Activated CD8-positive, alpha-beta T cell treated with anti-CD3 and anti-CD28 coated beads for 36 hours (primary cell): ENCODE measurements around the gene ERG. TPM values are rescaled to one million over a fixed set of nuclear protein-coding genes. Genes with fewer than 3 reads are reported as not detected.

Source experiments
- ATAC-seq: fragments of 200-7000 bp; cut with Tn5 transposase; one replicate; pipeline ENCODE4 v1.10.0; 2021; ENCODE audit warnings: mild to moderate bottlenecking, moderate library complexity
- CTCF ChIA-PET: fragments of 350-600 bp; sonication (Branson Sonifier 250); formaldehyde crosslinking; loops from one replicate; lab custom pipeline; 2021; ENCODE audit warnings: antibody characterized with exemption; lab: Charles Lee
- POLR2A ChIA-PET: fragments of 350-600 bp; sonication (Branson Sonifier 250); formaldehyde crosslinking; loops from one replicate; lab custom pipeline; 2021; ENCODE audit warnings: antibody characterized with exemption; lab: Charles Lee
- DNase-seq: peaks from one replicate; pipeline ENCODE4 v3.0.0-alpha.2; 2020
- H3K27ac Mint-ChIP-seq: one replicate; pipeline ENCODE4 v1.8.0; 2021; ENCODE audit warnings: mild to moderate bottlenecking, mixed read lengths
- H3K27me3 Mint-ChIP-seq: one replicate; pipeline ENCODE4 v1.8.0; 2021; ENCODE audit warnings: mixed read lengths
- H3K36me3 Mint-ChIP-seq: one replicate; pipeline ENCODE4 v1.8.0; 2021; ENCODE audit warnings: low read depth, mixed read lengths
- H3K4me1 Mint-ChIP-seq: one replicate; pipeline ENCODE4 v1.8.0; 2021; ENCODE audit warnings: low read depth, mixed read lengths
- H3K4me3 Mint-ChIP-seq: one replicate; pipeline ENCODE4 v1.8.0; 2021; ENCODE audit warnings: mild to moderate bottlenecking, moderate library complexity, mixed read lengths
- H3K9me3 Mint-ChIP-seq: one replicate; pipeline ENCODE4 v1.8.0; 2021; ENCODE audit warnings: mixed read lengths
- intact Hi-C: fragments of 100-400 bp; cut with micrococcal nuclease; formaldehyde crosslinking; loops from one replicate; pipeline ENCODE4 v1.10.0; 2022
- total RNA-seq, 2 experiments: library from RNA; stranded (reverse); gene quantifications; one replicate each; pipeline ENCODE4 v1.2.3, GENCODE V29; 2021
- TF ChIP-seq, protein P1 (sequence below): fragments of 200-600 bp; IDR thresholded peaks from one replicate; pipeline ENCODE4 v1.8.0; 2022; ENCODE audit warnings: antibody characterized with exemption, mild to moderate bottlenecking

The ERG gene
- total RNA-seq, 2 experiments from 2014 or later = not detected

DNA sequence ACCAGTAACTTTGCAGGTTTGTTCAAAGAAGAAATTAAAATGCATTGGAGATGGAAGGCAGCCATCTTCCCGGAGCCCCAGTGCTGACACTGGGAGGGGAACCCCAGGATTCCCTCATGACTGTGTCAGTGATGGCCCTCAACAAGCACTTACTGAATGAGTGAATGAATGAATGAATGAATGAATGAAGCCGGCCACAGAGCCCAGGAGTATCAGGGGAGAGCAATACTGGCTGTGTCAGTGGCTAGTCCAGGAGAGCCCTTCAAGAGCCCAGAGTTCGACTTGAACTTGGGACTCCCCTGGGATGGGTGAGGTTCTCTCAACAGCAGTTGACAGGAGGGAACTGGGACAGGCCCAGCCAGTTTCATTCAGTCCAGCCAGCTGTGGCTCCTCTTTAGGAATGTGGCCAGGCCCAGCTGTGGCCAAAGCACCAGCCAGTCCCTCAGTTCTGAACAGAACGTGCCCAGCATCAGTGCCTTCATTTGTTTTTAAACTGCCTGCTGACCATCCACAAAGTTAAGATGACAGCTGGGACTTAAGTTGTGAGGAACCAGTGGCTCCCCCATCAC lies 9.2 kb upstream of the ERG start:
- TF ChIP-seq, protein P1, sequence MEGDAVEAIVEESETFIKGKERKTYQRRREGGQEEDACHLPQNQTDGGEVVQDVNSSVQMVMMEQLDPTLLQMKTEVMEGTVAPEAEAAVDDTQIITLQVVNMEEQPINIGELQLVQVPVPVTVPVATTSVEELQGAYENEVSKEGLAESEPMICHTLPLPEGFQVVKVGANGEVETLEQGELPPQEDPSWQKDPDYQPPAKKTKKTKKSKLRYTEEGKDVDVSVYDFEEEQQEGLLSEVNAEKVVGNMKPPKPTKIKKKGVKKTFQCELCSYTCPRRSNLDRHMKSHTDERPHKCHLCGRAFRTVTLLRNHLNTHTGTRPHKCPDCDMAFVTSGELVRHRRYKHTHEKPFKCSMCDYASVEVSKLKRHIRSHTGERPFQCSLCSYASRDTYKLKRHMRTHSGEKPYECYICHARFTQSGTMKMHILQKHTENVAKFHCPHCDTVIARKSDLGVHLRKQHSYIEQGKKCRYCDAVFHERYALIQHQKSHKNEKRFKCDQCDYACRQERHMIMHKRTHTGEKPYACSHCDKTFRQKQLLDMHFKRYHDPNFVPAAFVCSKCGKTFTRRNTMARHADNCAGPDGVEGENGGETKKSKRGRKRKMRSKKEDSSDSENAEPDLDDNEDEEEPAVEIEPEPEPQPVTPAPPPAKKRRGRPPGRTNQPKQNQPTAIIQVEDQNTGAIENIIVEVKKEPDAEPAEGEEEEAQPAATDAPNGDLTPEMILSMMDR = no peak
- Mint-ChIP-seq H3K4me3 (no peak overlapping the region), H3K4me1 (peaks cover 3% of the 10 kb centered on the region), H3K27me3 (peaks cover 9% of the 10 kb centered on the region), H3K9me3 (no peaks in the 10 kb centered on the region), H3K27ac (no peak overlapping the region), H3K36me3 (no peaks in the 10 kb centered on the region)
- CTCF ChIA-PET = no interaction called here
- DNase-seq (no peak), ATAC-seq (no peak)
- intact Hi-C loops = no loop called here
- POLR2A ChIA-PET = no interaction called here

DNA sequence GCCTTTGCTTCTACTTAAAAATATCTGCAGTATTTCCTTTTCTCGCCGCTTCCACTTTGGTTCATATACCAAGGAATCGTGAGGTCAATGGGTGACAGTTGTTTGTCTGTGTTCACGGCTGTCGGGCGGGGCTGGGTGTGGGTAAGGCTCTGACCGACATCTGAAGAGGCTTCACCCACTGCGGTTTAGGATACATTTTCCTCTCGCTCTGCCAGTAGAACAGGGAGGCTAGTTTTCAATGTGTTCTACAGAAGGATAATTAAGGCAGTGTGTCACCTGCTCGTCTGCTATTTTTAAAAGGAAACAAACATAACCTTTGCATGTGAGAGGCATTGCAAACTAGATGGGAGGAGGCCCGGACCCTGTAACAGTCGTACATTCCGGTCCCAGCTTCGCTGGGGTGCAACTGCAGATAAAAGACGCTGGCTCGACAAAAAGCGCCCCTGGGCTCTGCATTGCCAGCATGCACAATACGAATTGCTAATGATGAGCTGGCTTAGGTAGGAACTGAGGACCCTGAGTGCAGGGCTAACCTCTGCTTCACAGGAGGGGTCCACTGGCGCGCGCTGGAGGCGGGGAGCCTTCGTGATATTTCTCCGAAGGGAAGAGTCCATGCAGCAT lies 8.5 kb upstream of the ERG start:
- ChIA-PET POLR2A (no interaction called here), CTCF (no interaction called here)
- TF ChIP-seq, protein P1 = no peak
- H3K4me1 Mint-ChIP-seq = peaks cover 3% of the 10 kb centered on the region
- H3K4me3 Mint-ChIP-seq = no peak overlapping the region
- intact Hi-C loops = no loop called here
- no peaks in the 10 kb centered on the region for H3K9me3 Mint-ChIP-seq
- peaks cover 9% of the 10 kb centered on the region for H3K27me3 Mint-ChIP-seq
- ATAC-seq = no peak
- peak; percentile 9 for DNase-seq
- H3K27ac Mint-ChIP-seq = no peak overlapping the region
- H3K36me3 Mint-ChIP-seq = no peaks in the 10 kb centered on the region

DNA sequence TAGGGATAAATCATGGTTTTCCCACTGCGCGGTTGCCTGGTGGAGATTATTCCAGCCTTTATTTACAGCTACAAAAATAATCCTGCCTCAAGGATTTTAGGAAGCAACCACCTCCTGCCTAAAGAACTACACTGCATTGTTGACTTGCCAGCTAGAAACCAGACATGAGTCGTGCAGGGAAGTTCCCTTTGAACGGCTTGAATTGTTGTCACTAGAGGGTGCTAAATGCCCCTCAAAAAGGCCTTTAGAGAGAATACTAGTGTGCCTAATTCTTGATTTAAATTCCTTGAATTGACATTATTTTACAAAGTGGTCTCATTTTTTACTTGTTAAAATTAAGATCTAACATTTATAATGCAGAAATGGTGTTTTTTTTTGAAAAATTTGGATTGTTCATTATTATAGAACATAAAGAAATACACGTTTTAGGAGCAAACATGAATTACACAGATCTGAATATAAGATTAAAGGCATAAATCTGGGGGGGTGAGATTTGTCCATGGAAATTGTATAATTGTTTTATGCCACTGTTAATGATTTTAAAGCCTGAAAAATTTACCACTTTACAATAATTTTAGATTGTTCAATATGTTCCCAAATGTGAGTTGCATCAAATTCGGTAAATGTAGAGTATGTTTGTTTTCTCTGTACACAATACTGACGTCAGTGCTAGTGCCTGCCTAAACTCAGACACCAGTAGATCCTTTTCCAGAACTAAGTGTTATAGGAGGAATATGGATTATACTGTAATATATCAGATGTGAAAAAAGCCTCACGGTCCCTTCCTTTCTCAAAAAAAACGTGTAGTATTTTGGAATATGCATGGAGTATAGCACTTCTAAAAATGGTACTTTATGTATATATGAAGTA lies 7.6 kb upstream of the ERG start:
- TF ChIP-seq, protein P1 = peak; percentile 72
- Mint-ChIP-seq H3K27ac (no peak overlapping the region), H3K36me3 (no peaks in the 10 kb centered on the region), H3K27me3 (peaks cover 13% of the 10 kb centered on the region), H3K4me3 (no peak overlapping the region), H3K9me3 (no peaks in the 10 kb centered on the region), H3K4me1 (peaks cover 3% of the 10 kb centered on the region)
- intact Hi-C loops = no loop called here
- POLR2A ChIA-PET = no interaction called here
- ATAC-seq (peak; percentile 56), DNase-seq (peak; percentile 40)
- CTCF ChIA-PET = interaction anchor here (0.6 to 0.9 kb wide), 4 partner anchors 19 to 935 kb away, joined by 3 read pairs; no protein-coding TSS in a partner anchor

DNA sequence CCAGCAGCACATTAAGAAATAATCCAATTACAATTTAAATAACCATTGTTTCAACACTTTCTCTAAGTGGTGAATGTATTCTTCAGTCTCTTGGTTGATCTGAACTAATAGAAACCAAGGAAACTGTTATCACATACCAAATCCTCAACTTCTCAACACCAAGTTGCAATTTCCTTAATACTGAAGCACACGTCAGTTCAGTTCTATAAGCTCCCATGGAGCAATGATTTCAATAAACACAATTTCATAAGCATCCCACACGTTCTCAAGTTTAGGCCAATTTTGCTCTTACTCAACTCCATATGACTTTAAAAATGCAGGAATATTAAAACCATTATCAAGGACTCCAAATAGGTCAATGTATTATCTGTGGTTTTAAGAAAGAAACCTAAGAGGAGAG lies 5.8 kb upstream of the ERG start:
- CTCF ChIA-PET = no interaction called here
- intact Hi-C loops = no loop called here
- no peak for DNase-seq
- ATAC-seq = no peak
- Mint-ChIP-seq H3K4me1 (peaks cover 3% of the 10 kb centered on the region), H3K36me3 (no peaks in the 10 kb centered on the region), H3K27me3 (peaks cover 19% of the 10 kb centered on the region), H3K27ac (no peak overlapping the region), H3K4me3 (no peak overlapping the region), H3K9me3 (no peaks in the 10 kb centered on the region)
- POLR2A ChIA-PET = no interaction called here
- TF ChIP-seq, protein P1 = no peak

DNA sequence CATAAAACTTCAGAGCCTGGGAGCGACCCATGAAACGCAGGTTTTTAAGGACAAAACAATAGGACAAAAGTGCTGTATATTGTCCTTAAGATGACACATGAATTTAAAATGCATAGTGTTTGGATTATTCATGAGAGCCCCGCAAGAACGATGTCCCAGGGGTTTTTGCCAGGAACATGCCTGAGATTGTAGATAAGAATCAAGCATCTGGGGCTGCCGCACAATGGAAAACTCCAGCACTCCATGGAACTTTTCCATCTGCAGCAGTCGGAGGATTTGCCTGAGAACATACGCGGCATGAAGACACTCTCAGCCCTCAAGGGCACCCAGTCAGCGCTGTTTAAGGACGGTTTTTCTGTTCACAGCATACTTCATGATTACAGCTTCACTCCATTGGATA lies 5.3 kb upstream of the ERG start:
- H3K4me3 Mint-ChIP-seq = no peak overlapping the region
- intact Hi-C loops = no loop called here
- no peak overlapping the region for H3K27ac Mint-ChIP-seq
- peaks cover 20% of the 10 kb centered on the region for H3K27me3 Mint-ChIP-seq
- no peaks in the 10 kb centered on the region for H3K36me3 Mint-ChIP-seq
- no peaks in the 10 kb centered on the region for H3K9me3 Mint-ChIP-seq
- TF ChIP-seq, protein P1 = no peak
- ChIA-PET POLR2A (no interaction called here), CTCF (no interaction called here)
- peaks cover 3% of the 10 kb centered on the region for H3K4me1 Mint-ChIP-seq
- DNase-seq = no peak
- ATAC-seq = no peak
